ENCODE results near the gene CPED1.
"Not testable (repeated sequence)": the region's sequence is repeated elsewhere in the genome, so short reads cannot be mapped to it uniquely, and the experiment has no call there.

CPED1 gene

GRCh38 chr7:120996988-120997345 is 8.5 kb downstream of the CPED1 start:
- DNase-seq (ENCODE audit: low spot score): no peak

GRCh38 chr7:120997882-120998474 is 9.5 kb downstream of the CPED1 start:
- no peak for DNase-seq (ENCODE audit: low spot score)

- DNase-seq (ENCODE audit: low spot score): no peak
These were observed 10.0 kb downstream of the CPED1 start for GRCh38 chr7:120998520-120998919.

- no peak for DNase-seq (ENCODE audit: low spot score)
These were observed 10.6 kb downstream of the CPED1 start for GRCh38 chr7:120998996-120999565.

GRCh38 chr7:121000081-121000983 is 11.8 kb downstream of the CPED1 start:
- DNase-seq (ENCODE audit: low spot score): peak; percentile 14

GRCh38 chr7:121001234-121001906 is 12.9 kb downstream of the CPED1 start:
- DNase-seq (ENCODE audit: low spot score): peak; percentile 51

GRCh38 chr7:121002048-121002756 is 13.7 kb downstream of the CPED1 start:
- no peak for DNase-seq (ENCODE audit: low spot score)

GRCh38 chr7:121002757-121003200 is 14.3 kb downstream of the CPED1 start:
- DNase-seq (ENCODE audit: low spot score): no peak

- no peak for DNase-seq (ENCODE audit: low spot score)
These were observed 15.6 kb downstream of the CPED1 start for GRCh38 chr7:121003986-121004685.

GRCh38 chr7:121005058-121005457 is 16.5 kb downstream of the CPED1 start:
- not testable (repeated sequence) for DNase-seq (ENCODE audit: low spot score)

- no peak for DNase-seq (ENCODE audit: low spot score)
These were observed 17.6 kb downstream of the CPED1 start for GRCh38 chr7:121005996-121006584.

- DNase-seq (ENCODE audit: low spot score): no peak
These were observed 18.3 kb downstream of the CPED1 start for GRCh38 chr7:121006711-121007315.

GRCh38 chr7:121008816-121009215 is 20.3 kb downstream of the CPED1 start:
- no peak for DNase-seq (ENCODE audit: low spot score)

GRCh38 chr7:121011401-121011800 is 22.9 kb downstream of the CPED1 start:
- no peak for DNase-seq (ENCODE audit: low spot score)

GRCh38 chr7:121012170-121012874 is 23.8 kb downstream of the CPED1 start:
- no peak for DNase-seq (ENCODE audit: low spot score)

- no peak for DNase-seq (ENCODE audit: low spot score)
These were observed 24.4 kb downstream of the CPED1 start for GRCh38 chr7:121012919-121013318.

- DNase-seq (ENCODE audit: low spot score): no peak
These were observed 27.0 kb downstream of the CPED1 start for GRCh38 chr7:121015560-121015959.

GRCh38 chr7:121016966-121017365 is 28.5 kb downstream of the CPED1 start:
- DNase-seq (ENCODE audit: low spot score): no peak

- no peak for DNase-seq (ENCODE audit: low spot score)
These were observed 29.1 kb downstream of the CPED1 start for GRCh38 chr7:121017586-121017985.

- no peak for DNase-seq (ENCODE audit: low spot score)
These were observed 30.5 kb downstream of the CPED1 start for GRCh38 chr7:121019018-121019417.
